ENCODE measurements around the gene RHOC.
"Not testable (repeated sequence)": the region's sequence is repeated elsewhere in the genome, so short reads cannot be mapped to it uniquely, and the experiment has no call there.

Gene RHOC

DNA sequence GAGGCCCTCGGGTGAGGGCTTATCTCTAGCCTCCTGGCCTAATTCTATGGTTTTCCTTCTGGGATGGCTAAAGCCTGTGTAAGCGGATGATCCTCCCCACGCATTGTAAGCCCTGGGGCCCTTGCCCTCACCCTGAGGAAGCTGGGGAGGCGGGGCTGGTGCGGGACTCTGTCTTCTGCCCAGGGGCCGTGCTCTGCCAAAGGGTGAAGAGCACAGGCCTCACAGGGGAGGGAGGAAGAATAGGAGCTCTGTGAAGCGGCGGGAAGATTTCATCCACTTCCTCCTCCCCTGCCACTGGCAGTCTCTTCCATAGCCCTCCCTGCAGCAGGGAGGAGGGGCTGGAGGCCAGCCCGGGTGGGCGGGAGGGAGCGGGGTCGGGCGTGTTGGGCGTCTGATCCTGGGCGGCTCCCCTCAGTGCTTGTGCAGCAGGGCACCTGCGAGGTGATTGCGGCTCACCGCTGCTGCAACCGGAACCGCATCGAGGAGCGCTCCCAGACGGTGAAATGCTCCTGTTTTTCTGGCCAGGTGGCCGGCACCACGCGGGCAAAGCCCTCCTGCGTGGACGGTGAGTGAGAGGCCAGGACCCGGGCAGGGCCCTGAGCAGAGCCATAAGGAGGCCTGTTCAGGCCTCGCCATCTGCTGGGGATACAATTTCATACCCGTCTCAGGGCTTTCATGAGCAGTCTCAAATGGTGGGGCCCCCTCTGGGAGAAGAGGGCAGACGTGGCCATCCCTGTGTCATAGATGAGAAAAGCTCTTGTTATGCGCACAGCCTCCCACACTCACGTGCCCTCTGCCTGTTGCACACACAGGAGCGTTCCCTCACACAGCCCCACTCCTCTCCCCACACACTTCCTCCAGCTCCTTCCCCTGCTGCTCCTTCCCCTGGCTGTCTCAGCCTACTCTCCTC is 15.9 kb upstream of the RHOC start:
- no peak overlapping the region for H3K4me3 ChIP-seq (ENCODE audit: low read depth, low read length)

DNA sequence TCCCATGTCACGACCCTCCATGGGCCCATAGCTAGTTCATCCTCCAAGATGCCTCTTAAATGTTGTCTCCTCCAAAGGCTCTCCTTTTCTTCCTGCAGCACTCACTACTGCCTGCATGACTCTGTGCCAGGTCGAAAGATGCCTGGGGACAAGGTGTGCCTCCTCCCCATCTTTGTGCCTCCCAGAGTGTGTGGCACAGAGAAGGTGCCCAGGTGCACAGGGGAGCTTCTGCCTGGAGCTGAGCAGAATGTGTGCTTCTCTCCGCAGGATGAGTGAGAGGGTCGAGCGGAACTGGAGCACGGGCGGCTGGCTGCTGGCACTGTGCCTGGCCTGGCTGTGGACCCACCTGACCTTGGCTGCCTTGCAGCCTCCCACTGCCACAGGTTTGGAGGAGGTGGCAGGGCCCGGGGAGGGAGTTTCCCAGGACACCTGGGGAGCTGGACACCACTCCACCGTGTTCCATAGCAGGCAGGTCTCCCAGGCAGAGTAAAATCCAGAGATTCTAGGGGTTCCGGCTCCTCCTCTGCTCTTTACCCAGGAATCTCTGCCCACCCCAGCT is 15.1 kb upstream of the RHOC start:
- in situ Hi-C loops (cut with HindIII; ENCODE audit: low sequenced_read_pairs) = no loop called here
- no peak for DNase-seq (ENCODE audit: low read depth, low spot score)
- TF ChIP-seq, protein P1, sequence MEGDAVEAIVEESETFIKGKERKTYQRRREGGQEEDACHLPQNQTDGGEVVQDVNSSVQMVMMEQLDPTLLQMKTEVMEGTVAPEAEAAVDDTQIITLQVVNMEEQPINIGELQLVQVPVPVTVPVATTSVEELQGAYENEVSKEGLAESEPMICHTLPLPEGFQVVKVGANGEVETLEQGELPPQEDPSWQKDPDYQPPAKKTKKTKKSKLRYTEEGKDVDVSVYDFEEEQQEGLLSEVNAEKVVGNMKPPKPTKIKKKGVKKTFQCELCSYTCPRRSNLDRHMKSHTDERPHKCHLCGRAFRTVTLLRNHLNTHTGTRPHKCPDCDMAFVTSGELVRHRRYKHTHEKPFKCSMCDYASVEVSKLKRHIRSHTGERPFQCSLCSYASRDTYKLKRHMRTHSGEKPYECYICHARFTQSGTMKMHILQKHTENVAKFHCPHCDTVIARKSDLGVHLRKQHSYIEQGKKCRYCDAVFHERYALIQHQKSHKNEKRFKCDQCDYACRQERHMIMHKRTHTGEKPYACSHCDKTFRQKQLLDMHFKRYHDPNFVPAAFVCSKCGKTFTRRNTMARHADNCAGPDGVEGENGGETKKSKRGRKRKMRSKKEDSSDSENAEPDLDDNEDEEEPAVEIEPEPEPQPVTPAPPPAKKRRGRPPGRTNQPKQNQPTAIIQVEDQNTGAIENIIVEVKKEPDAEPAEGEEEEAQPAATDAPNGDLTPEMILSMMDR (IDR thresholded peaks at IDR 0.05; ENCODE audit: low read depth, low read length) = no peak
- H3K4me3 ChIP-seq (ENCODE audit: low read depth, low read length) = no peak overlapping the region

More for the DNA sequence above, 15.9 kb upstream of the RHOC start:
- in situ Hi-C loops (cut with HindIII; ENCODE audit: low sequenced_read_pairs) = no loop called here
- TF ChIP-seq, protein P1 (IDR thresholded peaks at IDR 0.05; ENCODE audit: low read depth, low read length) = no peak
- no peak for DNase-seq (ENCODE audit: low read depth, low spot score)

DNA sequence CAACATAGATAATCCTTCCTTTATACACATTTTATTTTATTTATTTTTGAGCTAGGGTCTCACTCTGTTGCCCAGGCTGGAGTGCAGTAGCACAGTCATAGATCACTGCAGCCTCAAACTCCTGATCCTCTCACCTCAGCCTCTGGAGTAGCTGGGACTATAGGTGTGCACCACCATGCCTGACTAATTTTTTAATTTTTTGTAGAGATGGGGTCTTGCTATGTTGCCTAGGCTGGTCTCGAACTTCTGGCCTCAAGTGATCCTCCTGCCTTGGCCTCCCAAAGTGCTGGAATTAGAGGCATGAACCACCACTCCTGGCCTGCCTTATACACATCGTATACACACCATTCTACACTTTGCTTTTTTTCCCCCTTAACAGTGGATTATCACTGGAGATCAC is 14.4 kb upstream of the RHOC start:
- H3K4me3 ChIP-seq (ENCODE audit: low read depth, low read length); in situ Hi-C loops (cut with HindIII; ENCODE audit: low sequenced_read_pairs); DNase-seq (ENCODE audit: low read depth, low spot score): not testable (repeated sequence)

DNA sequence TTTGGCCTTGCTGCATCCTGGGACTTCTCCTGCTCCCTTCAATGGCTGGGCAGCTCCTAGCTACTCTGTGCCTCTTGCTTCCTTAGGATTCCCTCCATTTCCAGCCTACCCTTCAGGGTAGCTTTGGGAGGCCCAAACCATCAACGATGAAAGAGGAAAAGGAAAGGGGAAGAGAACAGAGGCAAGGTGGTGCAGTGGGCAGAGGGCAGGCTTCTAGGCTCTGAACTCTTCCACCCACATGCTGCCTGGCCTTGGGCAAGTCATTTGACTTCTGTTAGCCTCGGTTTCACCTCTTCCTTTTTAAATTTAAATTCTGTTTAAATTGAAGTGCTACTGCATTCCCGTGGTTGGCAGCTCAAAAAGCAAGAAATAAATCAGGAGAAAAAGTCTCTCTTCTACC is 13.9 kb upstream of the RHOC start:
- TF ChIP-seq, protein P1 (IDR thresholded peaks at IDR 0.05; ENCODE audit: low read depth, low read length) = no peak
- H3K4me3 ChIP-seq (ENCODE audit: low read depth, low read length) = no peak overlapping the region
- in situ Hi-C loops (cut with HindIII; ENCODE audit: low sequenced_read_pairs) = no loop called here
- no peak for DNase-seq (ENCODE audit: low read depth, low spot score)

DNA sequence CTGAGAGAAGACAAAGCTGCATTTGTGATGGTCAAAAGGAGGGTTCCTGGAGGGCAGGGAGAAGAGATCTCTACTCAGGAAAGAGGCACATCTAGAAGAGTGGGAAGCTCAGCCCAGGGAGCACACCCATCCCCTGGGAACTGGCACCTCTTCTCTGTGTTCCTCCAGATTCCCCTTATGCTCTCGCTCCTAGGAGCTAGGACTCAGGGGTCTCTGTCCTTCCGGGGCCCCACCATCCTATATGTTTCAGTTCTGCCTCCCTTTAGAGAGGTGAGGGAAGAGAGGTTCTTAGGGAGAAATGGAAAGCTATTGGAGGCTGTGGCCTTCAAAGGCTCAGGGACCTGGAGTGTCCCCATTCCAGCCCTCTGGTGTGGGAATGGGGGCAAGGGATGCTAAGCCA is 12.8 kb upstream of the RHOC start:
- no peak for DNase-seq (ENCODE audit: low read depth, low spot score)
- TF ChIP-seq, protein P1 (IDR thresholded peaks at IDR 0.05; ENCODE audit: low read depth, low read length) = no peak
- H3K4me3 ChIP-seq (ENCODE audit: low read depth, low read length) = no peak overlapping the region
- in situ Hi-C loops (cut with HindIII; ENCODE audit: low sequenced_read_pairs) = loop anchor here (5.0 kb wide), 1 partner anchor 78 kb away; no protein-coding TSS in a partner anchor

DNA sequence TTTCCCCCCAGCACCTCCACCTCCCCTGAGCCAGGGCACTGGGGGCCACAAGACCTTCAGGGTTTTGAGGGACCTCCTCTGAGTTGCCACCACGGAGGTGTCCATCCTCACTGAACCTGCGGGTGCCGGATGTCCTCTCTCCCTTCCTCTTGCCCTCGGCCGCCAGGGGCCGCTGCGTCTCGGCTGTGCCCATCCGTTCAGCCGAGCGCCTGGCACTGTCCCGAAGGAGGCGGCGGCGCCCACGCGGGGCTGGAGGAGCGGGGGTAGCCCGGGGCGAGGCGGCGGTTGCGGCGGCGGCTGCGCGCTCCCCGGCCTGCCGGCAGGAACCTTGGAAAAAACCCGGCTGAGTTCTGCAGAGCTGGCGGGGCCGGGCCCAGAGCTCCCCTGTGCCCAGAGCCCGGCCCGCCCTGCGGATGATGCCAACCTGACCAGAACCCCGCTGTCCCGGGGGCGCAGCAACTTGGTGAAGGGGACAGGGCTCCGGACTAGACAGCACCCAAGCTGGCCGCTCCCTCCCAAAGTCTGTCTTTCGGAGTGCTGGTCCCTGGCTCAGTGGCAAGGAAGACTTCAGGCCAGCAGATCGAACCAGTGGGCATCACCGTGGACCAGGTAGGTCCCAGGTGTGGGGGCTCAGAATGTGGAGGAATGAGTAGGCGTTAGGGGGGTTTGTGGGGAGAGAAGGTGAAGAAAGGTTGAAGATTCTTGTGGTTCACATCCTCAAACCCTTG is 11.9 kb upstream of the RHOC start:
- TF ChIP-seq, protein P1 (IDR thresholded peaks at IDR 0.05; ENCODE audit: low read depth, low read length) = peak; percentile 93
- DNase-seq (ENCODE audit: low read depth, low spot score) = peak; percentile 34
- no peak overlapping the region for H3K4me3 ChIP-seq (ENCODE audit: low read depth, low read length)
- in situ Hi-C loops (cut with HindIII; ENCODE audit: low sequenced_read_pairs) = loop anchor here (5.0 kb wide), 1 partner anchor 78 kb away; no protein-coding TSS in a partner anchor

Data from astrocyte of the spinal cord (primary cell).